Lower leg skin (tissue), 4 donors: Measurements from ENCODE around the gene RFPL3. TPM values are rescaled to one million over a fixed set of nuclear protein-coding genes. Genes with fewer than 3 reads are reported as not detected.
"Not testable (repeated sequence)": the region's sequence is repeated elsewhere in the genome, so short reads cannot be mapped to it uniquely, and the experiment has no call there.

Experiments
- DNase-seq, 2 donors: peaks; one replicate each; pipeline ENCODE4 v3.0.0-alpha.2; 2019; ENCODE audit warnings: low spot score in 2 of 2
- H3K4me3 ChIP-seq: fragments of 200-600 bp; sonication (generic); 2 replicates; pipeline ENCODE4 v1.5.1; 2017; ENCODE audit warnings: mild to moderate bottlenecking, low read depth; ENCODE audit not compliant: poor library complexity, severe bottlenecking
- CTCF ChIP-seq, 3 donors: fragments of 450-650 bp; IDR thresholded peaks; one replicate each; pipeline ENCODE4 v1.5.1; 2016; ENCODE audit warnings: antibody characterized with exemption in 3 of 3, mild to moderate bottlenecking in 3 of 3, moderate library complexity in 2 of 3
- POLR2A ChIP-seq, 2 donors: fragments of 450-650 bp; IDR thresholded peaks; one replicate each; pipeline ENCODE4 v1.6.1; 2016 to 2017; ENCODE audit warnings: antibody characterized with exemption in 2 of 2, mild to moderate bottlenecking in 1 of 2, moderate library complexity in 1 of 2
- WGBS, 2 donors: methylation state at CpG; one replicate each; pipeline ENCODE4 v1.1.5; 2018; 5-methylcytosine and 5-hydroxymethylcytosine counted together
- intact Hi-C: fragments of 100-400 bp; cut with DNase I; formaldehyde crosslinking; loops from one replicate; pipeline ENCODE4 v1.15.0; 2023; ENCODE audit warnings: low total_unique reads
- total RNA-seq, 4 donors: library from RNA; depleted of rRNA; stranded (reverse); fragments of >200 nt; gene quantifications; one replicate each; pipeline ENCODE4 v1.1.0, GENCODE V29; 2016

Gene RFPL3
- total RNA-seq, 4 donors from 2014 or later, result not detected

GRCh38 chr22:32353292-32353691, 4.4 kb upstream of the RFPL3 start:
- WGBS, 2 donors, result 94 to 98% methylated on average over 21 to 28 of the region's 28 CpGs
- no peak overlapping the region for H3K4me3 ChIP-seq

GRCh38 chr22:32353840-32354239, 3.8 kb upstream of the RFPL3 start:
- DNase-seq, result no peak
- WGBS, 2 donors, result 86 to 97% methylated on average over 4 to 7 of the region's 19 CpGs
- intact Hi-C loops, result no loop called here
- TF ChIP-seq POLR2A (IDR thresholded peaks at IDR 0.05), result no peak
- TF ChIP-seq CTCF (IDR thresholded peaks at IDR 0.05), result no peak
- H3K4me3 ChIP-seq, result no peak overlapping the region

More at GRCh38 chr22:32353292-32353691, 4.4 kb upstream of the RFPL3 start:
- no peak for TF ChIP-seq CTCF (IDR thresholded peaks at IDR 0.05)
- no peak for DNase-seq
- intact Hi-C loops, result no loop called here

- TF ChIP-seq POLR2A (IDR thresholded peaks at IDR 0.05) (no peak), CTCF (IDR thresholded peaks at IDR 0.05) (no peak)
- no peak overlapping the region for H3K4me3 ChIP-seq
- DNase-seq, result no peak
- intact Hi-C loops, result no loop called here
- WGBS, 2 donors, result 81 to 84% methylated on average over 30 of the region's 30 CpGs
Observed at GRCh38 chr22:32354360-32355351, 3.0 kb upstream of the RFPL3 start.

- no peak for TF ChIP-seq POLR2A (IDR thresholded peaks at IDR 0.05)
- no peak for TF ChIP-seq CTCF (IDR thresholded peaks at IDR 0.05)
- intact Hi-C loops, result no loop called here
- no peak for DNase-seq
- no peak overlapping the region for H3K4me3 ChIP-seq
- 71 to 77% methylated on average over 3 of the region's 3 CpGs for WGBS, 2 donors
Observed at GRCh38 chr22:32355760-32356159, 1.9 kb upstream of the RFPL3 start.

GRCh38 chr22:32360096-32360495, 2.4 kb downstream of the RFPL3 start:
- DNase-seq, H3K4me3 ChIP-seq, intact Hi-C loops: not testable (repeated sequence)
- 85 to 90% methylated on average over 11 of the region's 11 CpGs for WGBS, 2 donors

GRCh38 chr22:32361257-32361656, 3.6 kb downstream of the RFPL3 start:
- 83 to 91% methylated on average over 2 of the region's 2 CpGs for WGBS, 2 donors

More at GRCh38 chr22:32361257-32361656, 3.6 kb downstream of the RFPL3 start:
- intact Hi-C loops, result no loop called here
- TF ChIP-seq CTCF (IDR thresholded peaks at IDR 0.05) (no peak), POLR2A (IDR thresholded peaks at IDR 0.05) (no peak)
- H3K4me3 ChIP-seq, result no peak overlapping the region
- no peak for DNase-seq
